Raji (cell line): Measurements from ENCODE around the gene TSGA10.
A peak's percentile ranks its signal among the peaks of the same experiment; 100 is the strongest.

Source experiments
- POLR2A ChIP-seq: IDR thresholded peaks from 2 replicates; pipeline ENCODE4 v1.6.1; 2011; ENCODE audit warnings: low read depth, low read length, control low read depth; ENCODE audit not compliant: insufficient read depth

Gene TSGA10

GRCh38 chr2:99154643-99155536 is at the start of gene TSGA10, which contains the start of gene LIPT1:
Gene TSGA10, minus strand, starts transcription at chr2:99154942. Its CDS starts 45,503 bp downstream, at chr2:99109439.
Gene LIPT1, plus strand, starts transcription at chr2:99154967. Its CDS starts 6,991 bp downstream, at chr2:99161958.
- TF ChIP-seq POLR2A, result peak; percentile 95

- TF ChIP-seq POLR2A, result no peak
Measured at GRCh38 chr2:99201959-99202678, 47.4 kb upstream of the TSGA10 start.

GRCh38 chr2:99200076-99200800 is 45.5 kb upstream of the TSGA10 start:
- no peak for TF ChIP-seq POLR2A

GRCh38 chr2:99198103-99198841 is 43.5 kb upstream of the TSGA10 start:
- TF ChIP-seq POLR2A, result no peak

- TF ChIP-seq POLR2A, result no peak
Measured at GRCh38 chr2:99190548-99190947, 35.8 kb upstream of the TSGA10 start.

GRCh38 chr2:99188357-99188756 is 33.6 kb upstream of the TSGA10 start:
- TF ChIP-seq POLR2A, result no peak

- no peak for TF ChIP-seq POLR2A
Measured at GRCh38 chr2:99187011-99187410, 32.3 kb upstream of the TSGA10 start.

- no peak for TF ChIP-seq POLR2A
Measured at GRCh38 chr2:99184811-99185210, 30.1 kb upstream of the TSGA10 start.

- no peak for TF ChIP-seq POLR2A
Measured at GRCh38 chr2:99183025-99183424, 28.3 kb upstream of the TSGA10 start.

GRCh38 chr2:99181624-99182000 is 26.9 kb upstream of the TSGA10 start:
- TF ChIP-seq POLR2A, result no peak

- peak; percentile 92 for TF ChIP-seq POLR2A
Measured at GRCh38 chr2:99180755-99181623, 26.2 kb upstream of the TSGA10 start, which contains the start of the genes MITD1 and MRPL30. Gene MITD1, minus strand, starts transcription at chr2:99181058. Its CDS starts 77 bp downstream, at chr2:99180981. Gene MRPL30, plus strand, starts transcription at chr2:99181184. Its CDS starts 5,020 bp downstream, at chr2:99186204.

- no peak for TF ChIP-seq POLR2A
Measured at GRCh38 chr2:99171377-99172140, 16.8 kb upstream of the TSGA10 start.

- no peak for TF ChIP-seq POLR2A
Measured at GRCh38 chr2:99169534-99169933, 14.8 kb upstream of the TSGA10 start.
